GM12801 (cell line): ENCODE results near the gene CAVIN2.

Experiments used
- TF ChIP-seq, protein P1 (sequence below): IDR thresholded peaks from one replicate; pipeline ENCODE4 v1.5.1; 2011; ENCODE audit warnings: control low read depth; ENCODE audit not compliant: insufficient read length; ENCODE audit errors: extremely low read depth

CAVIN2 gene, protein sequence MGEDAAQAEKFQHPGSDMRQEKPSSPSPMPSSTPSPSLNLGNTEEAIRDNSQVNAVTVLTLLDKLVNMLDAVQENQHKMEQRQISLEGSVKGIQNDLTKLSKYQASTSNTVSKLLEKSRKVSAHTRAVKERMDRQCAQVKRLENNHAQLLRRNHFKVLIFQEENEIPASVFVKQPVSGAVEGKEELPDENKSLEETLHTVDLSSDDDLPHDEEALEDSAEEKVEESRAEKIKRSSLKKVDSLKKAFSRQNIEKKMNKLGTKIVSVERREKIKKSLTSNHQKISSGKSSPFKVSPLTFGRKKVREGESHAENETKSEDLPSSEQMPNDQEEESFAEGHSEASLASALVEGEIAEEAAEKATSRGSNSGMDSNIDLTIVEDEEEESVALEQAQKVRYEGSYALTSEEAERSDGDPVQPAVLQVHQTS

DNA sequence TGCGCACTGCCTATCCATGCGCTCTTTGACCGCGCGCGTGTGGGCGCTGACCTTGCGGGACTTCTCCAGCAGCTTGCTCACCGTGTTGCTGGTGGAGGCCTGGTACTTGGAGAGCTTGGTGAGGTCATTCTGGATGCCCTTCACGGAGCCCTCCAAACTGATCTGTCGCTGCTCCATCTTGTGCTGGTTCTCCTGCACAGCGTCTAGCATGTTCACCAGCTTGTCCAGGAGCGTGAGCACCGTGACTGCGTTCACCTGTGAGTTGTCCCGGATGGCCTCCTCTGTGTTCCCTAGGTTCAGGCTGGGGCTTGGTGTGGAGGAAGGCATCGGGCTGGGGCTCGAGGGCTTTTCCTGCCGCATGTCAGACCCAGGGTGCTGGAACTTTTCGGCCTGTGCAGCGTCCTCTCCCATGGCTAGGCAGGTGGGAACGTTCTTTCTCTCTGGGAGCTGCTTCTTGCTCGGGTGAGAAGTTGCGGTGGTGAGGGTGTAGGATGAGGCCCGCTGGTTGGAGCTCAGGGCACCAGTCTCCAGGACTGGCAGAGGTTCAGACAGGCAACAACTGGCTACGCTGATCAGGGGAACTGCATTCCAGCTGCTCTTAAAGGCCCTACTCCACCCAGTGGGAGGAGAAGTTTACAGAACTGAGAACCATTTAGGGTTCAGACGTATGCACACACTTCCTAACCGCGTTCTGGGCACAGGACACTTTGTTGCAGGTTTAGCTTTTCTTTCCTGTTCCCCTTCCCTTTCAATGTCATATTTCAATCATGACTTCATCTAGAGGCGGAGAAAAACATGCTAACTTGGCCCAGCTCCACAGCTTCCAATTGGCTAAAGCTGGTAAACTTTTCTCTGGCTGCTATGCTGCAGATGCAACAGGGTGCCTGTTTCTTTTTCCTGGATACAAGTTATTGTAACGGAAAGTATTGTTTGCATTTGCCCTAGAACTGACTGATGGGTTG, at the start of gene CAVIN2:
Gene CAVIN2, minus strand, starts transcription at position 574 of the 962 bp plus-strand sequence. Its CDS starts 163 bp downstream, at position 411.
- TF ChIP-seq, protein P1, sequence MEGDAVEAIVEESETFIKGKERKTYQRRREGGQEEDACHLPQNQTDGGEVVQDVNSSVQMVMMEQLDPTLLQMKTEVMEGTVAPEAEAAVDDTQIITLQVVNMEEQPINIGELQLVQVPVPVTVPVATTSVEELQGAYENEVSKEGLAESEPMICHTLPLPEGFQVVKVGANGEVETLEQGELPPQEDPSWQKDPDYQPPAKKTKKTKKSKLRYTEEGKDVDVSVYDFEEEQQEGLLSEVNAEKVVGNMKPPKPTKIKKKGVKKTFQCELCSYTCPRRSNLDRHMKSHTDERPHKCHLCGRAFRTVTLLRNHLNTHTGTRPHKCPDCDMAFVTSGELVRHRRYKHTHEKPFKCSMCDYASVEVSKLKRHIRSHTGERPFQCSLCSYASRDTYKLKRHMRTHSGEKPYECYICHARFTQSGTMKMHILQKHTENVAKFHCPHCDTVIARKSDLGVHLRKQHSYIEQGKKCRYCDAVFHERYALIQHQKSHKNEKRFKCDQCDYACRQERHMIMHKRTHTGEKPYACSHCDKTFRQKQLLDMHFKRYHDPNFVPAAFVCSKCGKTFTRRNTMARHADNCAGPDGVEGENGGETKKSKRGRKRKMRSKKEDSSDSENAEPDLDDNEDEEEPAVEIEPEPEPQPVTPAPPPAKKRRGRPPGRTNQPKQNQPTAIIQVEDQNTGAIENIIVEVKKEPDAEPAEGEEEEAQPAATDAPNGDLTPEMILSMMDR: no peak

DNA sequence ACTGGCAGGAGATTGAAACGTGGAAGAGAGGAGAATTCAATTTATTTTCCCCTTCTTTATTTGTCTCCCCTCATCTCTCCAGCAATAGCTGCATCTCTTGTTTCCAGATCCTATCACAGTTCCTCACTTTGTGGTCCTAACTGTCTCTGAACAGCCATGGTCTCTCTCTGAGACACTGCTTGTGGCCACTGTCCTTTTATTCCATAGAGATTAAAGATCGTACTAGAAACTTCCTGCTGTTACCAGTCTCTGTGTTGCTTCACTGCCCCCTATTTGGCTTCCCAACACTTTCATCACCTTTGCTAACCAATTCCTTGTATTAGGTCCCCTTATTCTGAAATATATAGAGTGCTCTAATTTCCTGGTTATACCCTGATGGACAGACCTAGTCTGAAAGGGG, 48.9 kb upstream of the CAVIN2 start:
- TF ChIP-seq, protein P1: no peak

DNA sequence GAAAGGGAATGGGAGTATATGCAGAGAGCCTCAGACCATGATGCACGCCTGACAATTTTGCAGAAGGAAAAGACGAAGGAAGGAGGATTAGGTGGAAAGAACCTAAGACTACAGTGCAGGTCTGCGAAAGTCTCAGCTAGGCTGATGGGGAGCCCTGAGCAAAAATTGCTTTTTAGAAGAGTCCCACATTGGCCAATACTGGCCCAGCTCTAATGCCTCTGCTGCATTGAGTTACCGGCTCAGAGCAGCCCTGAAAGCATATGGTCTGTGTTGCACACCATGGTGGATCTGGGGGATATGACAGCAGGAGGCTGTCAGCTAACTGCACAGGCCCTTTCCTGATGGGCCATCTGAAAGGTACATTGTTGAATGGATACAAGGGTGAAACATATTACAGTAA, 48.3 kb upstream of the CAVIN2 start:
- TF ChIP-seq, protein P1: no peak

DNA sequence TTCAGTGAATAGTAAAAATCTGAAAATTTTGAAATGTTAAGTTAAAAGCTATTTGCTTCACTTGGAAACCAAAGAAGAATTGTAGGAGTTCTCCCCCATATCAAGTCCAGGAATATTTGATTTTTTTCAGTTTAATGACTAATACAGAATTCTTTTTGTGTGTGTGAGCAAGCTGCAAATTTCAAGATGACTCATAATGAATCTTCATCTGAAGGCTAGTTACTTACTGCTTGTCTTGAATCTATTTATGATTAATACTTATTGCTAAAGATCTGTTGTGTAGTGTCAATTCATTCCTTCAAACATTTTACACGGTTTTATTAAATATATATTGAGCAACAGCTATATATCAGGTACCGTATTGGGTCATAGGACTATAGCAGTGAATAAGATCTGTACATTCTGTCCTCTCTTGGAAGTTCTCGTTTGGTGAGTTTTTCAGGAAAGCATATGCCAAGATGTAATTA, 47.8 kb upstream of the CAVIN2 start:
- TF ChIP-seq, protein P1: no peak

DNA sequence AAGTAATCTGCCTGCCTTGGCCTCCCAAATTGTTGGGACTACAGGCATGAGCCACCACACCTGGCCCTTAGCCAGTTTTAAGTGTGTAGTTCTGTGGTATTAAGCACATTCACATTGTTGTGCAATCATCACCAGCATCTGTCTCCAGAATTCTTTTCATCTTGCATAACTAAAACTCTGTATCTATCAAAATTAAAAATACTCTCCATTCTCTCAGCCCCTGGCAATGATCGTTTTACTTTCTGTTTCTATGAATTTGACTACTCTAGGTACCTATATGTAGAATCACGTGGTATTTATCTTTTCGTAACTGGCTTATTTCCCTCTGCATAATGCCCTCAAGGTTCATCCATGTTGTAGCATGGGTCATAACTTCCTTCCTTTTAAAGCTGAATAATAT, 45.5 kb upstream of the CAVIN2 start:
- TF ChIP-seq, protein P1: no peak

DNA sequence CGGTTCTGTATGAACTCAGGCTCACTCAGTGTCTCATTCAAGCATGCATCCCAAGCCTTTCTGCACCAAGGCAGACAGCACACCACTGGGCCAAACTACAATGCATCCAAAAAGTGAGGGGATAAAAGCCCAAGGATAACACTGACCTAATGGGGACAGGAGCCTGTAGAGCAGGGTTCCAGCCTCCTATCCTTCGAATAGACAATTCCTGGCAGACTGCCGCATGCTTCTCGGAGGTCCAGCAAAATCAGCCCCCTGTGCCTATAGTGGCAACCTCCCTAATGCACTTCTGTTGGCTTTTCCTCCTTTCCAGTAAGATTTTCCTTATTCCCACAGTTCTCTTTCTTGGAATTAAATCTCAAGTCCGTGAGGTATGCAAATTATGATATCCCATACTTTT, 44.8 kb upstream of the CAVIN2 start:
- TF ChIP-seq, protein P1: no peak

DNA sequence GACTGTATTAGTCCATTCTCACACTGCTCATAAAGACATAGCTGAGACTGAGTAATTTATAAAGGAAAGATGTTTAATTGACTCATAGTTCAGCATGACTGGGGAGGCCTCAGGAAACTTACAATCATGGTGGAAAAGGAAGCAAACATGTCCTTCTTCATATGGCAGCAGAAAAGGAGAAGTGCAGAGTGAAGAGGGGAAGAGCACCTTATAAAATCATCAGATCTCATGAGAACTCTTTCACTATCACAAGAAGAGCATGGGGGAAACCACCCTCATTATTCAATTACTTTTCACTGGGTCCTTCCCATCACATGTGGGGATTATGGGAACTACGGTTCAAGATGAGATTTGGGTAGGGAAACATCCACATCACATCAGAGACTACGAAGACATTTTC, 43.0 kb upstream of the CAVIN2 start:
- TF ChIP-seq, protein P1: no peak
